Upper lobe of left lung (tissue), 4 donors: Measurements from ENCODE around the gene AADACL4.
A peak's percentile ranks its signal among the peaks of the same experiment; 100 is the strongest.

Experiments used
- CTCF ChIP-seq, 6 experiments: fragments of 450-650 bp in 4 of 6; fragments of 200-600 bp in 2 of 6; sonication (generic) in 2 of 6; IDR thresholded peaks; one replicate each; pipeline ENCODE4 v1.5.1; 2016 to 2019; ENCODE audit warnings: antibody characterized with exemption in 6 of 6
- POLR2AphosphoS5 ChIP-seq, 2 donors: sonication (generic); formaldehyde crosslinking; IDR thresholded peaks; one replicate each; pipeline ENCODE4 v1.5.1; 2017; ENCODE audit warnings: antibody characterized with exemption in 2 of 2

- TF ChIP-seq CTCF (IDR thresholded peaks at IDR 0.05), result no peak
- peak in 1 of 2 donors; percentile 17 for TF ChIP-seq POLR2AphosphoS5 (IDR thresholded peaks at IDR 0.05)
Measured at GRCh38 chr1:12597792-12598191, 46.1 kb upstream of the AADACL4 start.
